HG03095 (cell line): ENCODE measurements around the gene AOX1.
"Not testable (repeated sequence)": the region's sequence is repeated elsewhere in the genome, so short reads cannot be mapped to it uniquely, and the experiment has no call there.

Experiments used
- ATAC-seq: cut with Tn5 transposase; IDR thresholded peaks from one replicate; pipeline ENCODE4 v1.9.1; 2021; ENCODE audit warnings: moderate library complexity; ENCODE audit not compliant: unreplicated experiment

The AOX1 gene

DNA sequence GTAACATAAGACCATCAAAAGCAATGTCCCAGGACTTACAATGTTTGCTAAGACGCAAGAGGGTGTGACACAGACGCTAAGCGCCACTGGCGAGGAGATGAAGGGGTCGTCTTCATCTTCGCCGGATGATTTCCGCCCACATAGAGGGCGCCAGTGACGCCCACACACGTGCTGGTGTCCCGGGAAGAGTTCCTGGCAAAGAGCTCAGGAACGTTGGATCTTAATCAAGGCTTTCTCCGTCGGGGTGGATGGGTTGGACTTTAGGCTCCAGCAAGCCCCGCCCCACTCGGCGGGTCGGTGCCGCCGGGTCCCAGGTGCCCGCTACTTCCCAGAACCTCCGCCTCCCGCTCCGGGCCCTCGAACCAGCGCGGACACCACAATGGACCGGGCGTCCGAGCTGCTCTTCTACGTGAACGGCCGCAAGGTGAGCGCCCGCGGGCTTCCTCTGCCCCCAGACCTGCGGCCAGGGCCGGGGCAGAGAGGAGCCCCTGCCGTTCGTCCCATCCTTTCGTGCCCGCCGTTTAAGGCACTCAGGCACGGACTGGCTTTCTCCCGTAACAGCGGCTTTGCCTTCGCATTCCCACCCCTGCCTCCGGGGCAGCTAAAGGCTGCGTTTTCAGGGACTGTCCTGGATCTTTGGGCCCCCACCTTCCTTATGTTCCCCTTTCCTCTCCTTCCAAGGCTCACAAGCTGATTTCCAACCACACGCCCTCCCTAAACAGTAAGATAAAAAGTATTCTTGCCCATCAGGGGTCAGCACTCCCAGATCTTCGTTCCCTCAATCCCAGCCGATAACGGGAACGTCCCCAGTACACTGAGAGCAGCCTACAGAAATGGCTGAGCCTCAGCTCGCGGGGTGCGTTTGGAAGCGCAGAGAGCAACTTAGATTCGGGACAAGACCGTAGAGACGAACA is at the start of gene AOX1:
Gene AOX1, plus strand, starts transcription at position 285 of the 914 bp plus-strand sequence. Its CDS starts 95 bp downstream, at position 380.
- ATAC-seq, result no peak

DNA sequence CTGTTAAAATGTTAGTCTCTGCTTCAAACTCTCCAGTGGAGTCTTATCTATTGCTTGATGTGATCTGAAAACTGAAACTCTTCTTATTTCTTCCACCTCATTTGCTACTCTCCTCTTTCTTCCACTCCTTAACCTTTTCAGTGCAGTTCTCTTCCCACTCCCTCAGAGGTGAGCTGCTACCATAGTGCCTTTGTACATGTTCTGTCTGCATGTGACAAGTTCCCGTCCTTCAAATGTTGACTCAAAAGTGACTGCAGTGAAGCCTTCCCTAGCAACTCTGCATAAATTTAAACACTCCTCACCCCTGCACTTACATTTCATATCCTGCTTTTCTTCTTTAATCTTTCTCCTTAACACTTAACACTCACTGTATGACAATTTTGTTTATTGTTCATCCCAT is 47.7 kb upstream of the AOX1 start:
- no peak for ATAC-seq

DNA sequence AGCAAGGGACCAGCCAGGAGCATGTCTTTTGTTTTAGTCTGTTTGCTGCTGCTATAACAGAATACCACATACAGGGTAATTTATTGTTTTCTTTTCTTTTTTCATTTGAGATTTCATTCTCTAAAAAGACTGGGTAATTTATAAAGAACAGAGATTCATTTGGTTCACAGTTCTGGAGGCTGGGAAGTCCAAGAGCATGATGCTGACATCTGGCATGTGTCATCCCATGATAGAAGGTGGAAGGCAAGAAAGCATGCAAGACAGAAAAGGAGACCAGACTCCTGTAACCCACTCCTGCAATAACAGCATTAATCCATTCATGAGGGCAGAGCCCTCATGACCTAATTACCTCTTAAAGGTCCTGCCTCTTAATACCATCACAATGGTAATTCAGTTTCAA is 45.0 kb upstream of the AOX1 start:
- ATAC-seq, result no peak

DNA sequence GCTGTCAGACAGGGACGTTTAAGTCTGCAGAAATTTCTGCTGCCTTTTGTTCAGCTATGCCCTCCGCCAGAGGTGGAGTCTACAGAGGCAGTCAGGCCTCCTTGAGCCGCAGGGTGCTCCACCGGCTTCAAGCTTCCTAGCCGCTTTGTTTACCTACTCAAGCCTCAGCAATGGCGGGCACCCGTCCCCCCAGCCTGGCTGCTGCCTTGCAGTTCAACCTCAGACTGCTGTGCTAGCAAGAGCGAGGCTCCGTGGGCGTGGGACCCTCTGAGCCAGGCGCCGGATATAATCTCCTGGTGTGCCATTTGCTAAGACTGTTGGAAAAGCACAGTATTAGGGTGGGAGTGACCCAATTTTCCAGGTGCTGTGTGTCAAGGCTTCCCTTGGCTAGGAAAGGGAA is 19.2 kb upstream of the AOX1 start:
- not testable (repeated sequence) for ATAC-seq

DNA sequence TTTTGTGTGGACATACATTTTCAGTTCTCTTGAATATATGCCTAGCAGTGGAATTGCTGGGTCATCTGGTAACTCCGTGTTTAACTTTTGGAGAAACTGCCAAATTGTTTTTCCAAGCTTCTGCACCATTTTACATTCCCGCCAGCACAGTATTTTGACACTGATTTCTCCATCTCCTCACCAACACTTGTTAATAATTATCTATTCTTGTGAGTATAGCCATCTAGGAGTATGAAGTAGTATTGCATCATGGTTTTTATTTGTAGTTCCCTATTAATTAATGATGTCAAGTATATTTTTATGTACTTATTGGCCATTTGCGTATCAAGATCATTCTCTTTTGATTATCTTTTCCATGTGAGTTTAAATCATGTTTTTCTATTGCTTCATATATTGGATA is 17.9 kb upstream of the AOX1 start:
- ATAC-seq, result no peak

DNA sequence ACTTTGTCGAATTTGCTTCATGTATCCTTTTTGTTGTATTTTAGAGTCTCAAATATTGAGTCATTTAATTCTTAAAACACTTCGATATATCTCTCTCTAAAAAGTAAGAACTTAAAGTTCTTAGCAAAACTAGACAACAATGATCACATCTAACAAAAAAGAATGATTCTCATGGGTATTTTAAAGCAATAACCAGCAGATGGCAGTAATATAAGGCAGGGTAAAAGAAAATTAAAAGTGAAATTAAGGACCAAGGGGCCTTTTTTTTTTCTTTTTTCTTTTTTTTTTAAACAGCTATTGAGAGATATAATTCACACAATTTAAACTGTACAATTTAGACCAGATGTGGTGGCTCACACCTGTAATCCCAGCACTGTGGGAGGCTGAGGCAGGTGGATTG is 9.9 kb upstream of the AOX1 start:
- no peak for ATAC-seq

DNA sequence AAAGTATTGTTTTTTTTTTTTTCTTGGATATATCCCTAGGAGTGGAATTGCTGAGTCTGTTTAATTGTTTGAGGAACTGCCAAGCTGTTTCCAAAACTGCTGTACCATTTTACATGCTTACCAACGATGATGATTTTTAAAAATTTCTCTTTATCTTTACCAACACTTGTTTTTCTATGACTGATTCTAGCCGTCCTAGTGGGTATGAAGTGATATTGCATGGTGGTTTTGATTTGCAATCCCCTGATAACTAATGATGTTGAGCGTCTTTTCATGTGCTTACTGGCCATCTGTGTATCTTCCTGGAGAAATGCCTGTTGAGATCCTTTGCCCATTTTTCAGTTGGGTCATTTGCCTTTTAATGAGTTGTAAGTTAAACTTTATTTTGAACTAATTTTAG is 8.8 kb upstream of the AOX1 start:
- ATAC-seq, result no peak

DNA sequence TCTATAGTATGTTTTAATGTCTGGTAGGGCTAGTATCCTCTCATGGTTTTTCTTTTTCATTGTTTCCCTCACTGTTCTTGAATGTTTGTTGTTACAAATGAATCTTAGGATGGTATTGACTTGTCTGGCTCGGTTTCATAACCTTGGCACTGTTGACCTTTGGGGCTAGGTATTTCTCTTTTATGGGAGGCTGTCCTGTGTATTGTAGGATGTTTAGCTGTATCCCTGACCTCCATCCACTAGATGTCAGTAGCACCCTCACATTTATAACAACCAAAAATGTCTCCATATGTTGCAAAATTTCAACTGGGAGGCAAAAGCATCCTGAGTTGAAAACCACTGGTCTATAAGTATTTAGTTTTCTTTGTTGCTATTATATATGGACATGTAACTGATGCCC is 7.0 kb upstream of the AOX1 start:
- ATAC-seq, result no peak

DNA sequence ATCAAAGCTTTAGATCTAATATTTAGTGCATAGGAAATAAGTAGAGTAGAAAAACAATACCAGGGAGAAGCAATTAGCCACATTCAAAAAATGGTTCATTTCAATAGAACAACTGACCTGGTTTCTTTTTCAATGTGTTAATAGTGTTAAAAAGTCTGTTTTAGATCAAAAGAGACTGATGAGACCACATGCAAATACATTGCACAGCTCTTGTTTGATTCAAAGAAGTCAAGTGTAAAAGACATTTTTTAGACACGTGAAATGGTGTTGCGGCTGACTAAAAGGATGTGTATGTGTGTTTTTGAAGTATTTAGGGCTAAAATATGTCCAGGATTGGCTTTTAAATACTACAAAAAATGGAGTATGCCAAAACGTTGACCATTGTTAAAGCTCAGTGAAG is 1.2 kb upstream of the AOX1 start:
- no peak for ATAC-seq

DNA sequence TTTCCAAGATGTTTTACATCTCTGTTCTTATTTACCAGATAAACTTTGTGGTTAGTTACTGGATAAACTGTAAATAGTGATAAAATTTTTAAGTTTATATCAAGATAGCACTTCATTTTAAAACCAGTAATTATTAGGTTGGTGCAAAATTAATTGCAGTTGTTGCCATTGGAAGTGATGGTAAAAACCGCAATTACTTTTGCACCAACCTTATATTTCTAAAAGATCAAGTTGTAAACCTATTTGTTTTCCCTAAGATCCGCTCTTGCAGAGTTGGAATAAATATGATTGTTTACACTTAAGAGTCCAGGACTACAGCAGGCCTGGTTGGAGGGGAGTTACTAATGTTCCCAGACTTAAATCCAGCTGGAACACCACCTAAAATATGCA is 479 bp upstream of the AOX1 start:
- ATAC-seq, result no peak

DNA sequence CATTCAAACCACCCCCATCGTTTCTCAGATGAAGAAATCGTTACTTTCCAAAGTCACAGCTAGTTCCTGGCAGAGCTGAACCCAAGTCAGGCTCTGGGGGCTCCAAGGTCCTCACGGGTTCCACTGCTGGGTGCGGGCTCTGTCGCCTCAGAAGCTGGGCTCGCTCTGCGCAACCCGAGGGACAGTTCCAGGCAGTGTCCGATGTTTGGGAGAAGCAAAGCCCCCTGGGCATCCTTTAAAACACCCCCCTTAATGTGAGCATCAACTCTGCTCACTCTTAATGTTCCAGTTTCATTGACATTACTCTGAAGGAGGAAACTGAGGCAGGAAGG is 796 bp downstream of the AOX1 start:
- no peak for ATAC-seq

DNA sequence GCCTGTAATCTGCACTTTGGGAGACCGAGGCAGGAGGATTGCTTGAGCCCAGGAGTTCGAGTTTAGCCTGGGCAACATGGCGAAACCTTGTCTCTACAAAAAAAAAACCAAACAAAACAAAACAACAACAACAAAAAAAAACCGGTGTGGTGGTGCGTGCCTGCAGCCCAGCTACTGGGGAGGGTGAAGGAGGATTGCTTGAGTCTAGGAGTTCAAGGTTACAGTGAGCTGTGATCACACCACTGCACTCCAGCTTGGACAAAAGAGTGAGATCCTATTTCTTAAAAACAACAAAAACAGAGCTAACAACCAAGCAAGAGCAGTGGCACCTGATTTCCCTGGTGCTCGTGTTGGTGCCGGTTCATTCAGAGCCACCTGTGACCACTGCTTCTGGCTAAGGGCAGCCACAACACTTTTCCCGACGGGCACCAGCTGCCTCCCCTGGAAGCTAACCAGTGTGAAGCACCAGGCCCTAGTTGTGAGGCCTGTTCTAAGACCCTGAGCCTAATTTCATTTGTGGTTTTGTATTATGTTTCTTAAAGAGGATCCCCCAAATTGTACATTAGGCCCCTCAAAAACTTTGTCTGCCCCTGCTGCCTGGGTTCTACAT is 1.3 kb downstream of the AOX1 start:
- no peak for ATAC-seq

DNA sequence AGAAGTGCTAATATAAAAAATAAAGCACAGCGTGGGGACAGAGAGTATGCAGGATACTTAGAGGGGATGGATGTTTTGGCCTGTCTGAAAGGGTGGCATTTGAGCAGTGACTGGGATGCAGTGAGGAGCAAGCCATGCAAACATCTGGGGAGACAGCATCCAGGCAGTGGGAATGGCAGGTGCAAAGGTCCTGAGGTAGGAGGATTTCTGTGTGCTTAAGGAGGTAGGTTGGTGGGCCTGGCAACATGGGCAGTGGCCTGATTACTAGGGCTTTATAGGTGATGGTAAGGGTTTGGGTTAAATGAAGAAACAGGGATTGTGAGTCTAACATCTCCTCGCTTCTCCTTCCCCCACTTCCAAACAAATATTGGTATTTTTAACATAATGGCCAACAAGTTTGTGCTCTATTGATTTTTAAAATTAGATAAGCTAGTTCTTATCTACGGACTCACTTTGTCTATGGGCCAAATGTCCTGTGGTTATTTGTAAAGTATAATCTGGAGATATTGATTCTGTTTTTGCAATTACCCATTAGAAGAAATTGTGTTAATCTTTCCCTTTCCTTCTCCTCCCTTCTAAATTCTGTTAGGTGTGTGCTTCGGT is 2.4 kb downstream of the AOX1 start:
- ATAC-seq, result no peak

DNA sequence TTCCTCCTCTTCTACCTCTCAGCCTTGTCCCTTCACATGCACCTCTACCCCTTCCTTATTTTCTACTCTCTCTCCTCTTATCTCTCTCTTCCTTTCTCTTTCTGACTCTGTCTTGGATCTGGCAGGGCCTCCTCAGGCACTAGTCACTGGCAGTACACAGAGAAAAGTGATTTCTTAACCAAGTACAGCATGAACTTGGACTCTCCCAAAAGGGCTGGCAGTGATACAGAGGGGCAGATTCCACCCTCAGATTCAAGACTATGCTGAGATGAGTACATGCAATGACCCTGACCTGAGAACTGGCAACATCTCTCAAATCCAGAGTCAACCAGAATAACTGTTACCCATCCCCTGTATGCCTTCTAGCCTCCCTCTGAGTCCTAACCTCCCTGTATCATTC is 4.3 kb downstream of the AOX1 start:
- ATAC-seq, result no peak

DNA sequence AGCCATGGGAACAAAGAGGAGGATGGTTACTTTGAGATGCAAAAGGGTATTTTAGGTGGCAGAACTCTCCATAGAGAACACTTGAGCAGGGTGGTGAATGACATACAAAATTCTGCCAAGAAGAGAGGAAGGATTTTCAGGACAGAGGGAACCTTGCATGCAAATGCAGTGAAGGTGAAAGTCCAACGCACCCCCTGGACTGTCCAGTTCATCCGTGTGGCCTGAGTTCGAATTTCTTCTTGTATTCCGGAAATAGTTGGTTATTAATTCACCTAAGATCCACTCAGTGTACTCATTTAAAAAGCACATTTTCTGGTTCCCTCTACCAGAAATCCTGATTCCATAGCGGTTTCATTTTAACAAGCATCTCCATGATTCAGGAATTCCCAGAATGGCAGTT is 5.5 kb downstream of the AOX1 start:
- no peak for ATAC-seq

DNA sequence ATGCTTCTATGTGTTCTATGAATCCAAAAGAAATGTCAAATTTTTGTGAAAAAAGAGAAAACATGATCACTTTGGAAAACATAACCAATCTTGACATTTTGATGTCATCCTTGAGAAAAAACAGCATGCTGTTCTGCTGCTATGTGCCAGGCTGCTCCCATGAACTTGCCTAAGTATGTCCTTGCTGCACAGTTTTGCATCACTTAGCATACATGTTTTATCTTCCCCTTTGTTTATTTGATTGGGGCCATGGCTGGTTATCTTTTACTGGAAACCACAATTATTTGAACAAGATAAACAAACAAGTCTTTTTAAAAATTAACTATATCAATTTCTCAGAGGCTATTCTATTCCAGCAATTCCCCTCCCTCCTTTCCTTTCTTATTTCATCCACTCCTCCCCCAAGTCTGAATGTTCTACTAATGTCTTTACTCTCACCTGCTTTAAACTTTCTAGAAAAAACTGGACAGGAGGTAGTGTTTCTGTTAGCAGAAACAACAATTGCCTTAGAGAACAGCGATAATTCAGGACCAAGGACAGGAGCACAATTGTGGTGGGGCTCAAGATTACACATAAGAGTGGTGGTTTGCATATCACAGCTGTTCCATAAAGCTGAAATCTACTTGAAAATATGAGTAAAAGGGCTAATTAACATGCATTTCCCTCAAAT is 6.7 kb downstream of the AOX1 start:
- ATAC-seq, result no peak

DNA sequence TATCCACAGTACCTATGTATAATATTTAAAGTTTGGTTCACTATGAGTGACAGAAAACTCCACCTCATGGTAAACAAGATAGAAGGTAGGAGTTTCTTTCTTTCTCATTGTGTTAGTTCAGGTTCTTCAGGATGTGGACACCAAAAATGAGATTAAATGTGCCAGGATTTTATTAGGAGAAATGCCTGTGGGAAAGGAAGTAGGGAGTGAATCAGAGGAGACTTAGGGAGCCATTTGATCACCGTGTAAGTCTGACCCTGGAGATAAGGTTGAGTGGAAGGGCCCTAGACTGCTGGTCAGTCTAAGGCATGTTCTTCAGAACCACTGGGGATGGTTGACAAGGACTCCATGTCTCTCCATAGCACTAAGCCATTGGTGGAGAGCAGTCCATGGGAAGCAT is 8.1 kb downstream of the AOX1 start:
- ATAC-seq, result no peak

DNA sequence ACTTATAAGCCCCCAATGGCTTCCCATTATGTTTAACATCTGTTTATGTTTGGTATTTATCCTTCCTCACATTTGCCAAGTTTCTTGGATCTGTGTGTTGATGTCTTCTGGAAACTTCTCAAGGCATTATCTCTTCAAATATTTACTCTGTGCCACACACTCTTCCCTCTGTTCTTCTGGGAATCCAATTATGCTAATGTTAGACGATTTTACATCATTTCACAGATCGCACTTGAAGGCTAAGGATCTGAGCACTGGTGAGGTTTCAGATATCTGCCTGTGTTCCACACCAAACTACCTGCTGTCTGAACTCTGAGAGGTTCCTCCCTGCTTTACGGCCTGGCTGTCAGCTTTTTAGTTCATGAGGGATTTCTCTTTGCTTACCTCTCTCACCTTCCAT is 10.1 kb downstream of the AOX1 start:
- no peak for ATAC-seq

DNA sequence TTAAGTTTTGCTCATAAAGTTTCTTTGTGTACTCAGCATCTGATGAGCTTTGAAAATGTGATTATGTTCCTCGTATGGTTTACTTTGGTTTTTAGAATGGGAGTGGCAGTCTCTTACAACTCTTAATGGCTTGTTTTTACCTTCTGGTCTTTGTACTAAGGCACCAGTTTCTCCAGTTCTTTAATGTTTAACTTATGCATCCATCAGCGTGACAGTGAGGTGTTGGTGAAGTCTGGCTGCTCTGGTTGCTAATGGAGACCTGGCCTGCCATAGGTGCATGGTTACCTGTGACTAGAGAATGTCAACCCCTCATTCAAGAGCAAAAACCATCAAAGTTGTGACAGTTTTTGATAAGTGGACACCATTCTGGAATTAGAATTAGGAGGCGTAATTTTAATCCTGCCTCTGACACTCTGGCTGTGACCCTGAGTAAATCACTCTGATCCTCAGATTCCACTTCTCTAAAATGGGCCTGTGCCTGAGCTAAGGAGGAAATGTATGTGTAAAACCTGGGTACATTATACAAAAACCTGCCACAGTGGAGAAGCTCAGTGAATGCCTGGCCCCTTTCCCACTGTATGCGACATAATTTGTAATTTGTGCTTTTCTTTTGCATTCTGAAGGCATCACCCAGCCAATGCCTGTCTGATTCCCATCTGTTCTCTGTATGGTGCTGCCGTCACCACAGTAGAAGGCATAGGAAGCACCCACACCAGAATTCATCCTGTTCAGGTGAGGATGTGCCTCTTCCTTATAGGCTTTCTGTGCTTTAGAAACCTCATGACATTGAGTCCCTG is 11.2 kb downstream of the AOX1 start:
- no peak for ATAC-seq

DNA sequence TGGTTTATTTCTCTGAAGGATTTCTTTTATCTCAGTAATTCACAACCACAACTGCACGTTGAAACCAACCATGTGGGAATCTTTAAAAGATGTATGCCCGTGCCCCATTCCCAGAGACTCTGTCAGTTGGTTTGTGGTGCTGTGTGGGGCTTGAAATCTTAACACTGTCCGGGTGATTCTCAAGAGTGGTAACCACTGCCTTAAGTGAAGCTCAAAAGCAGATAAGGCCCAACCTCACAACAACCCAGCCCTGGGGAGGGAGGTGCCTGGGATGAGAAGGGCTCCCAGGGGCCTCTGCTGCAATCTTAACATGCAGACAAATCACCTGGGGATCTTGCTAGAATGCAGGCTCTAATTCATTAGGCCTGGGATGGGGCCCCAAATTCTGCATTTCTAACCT is 13.4 kb downstream of the AOX1 start:
- ATAC-seq, result no peak
